SK-N-MC (cell line): Measurements from ENCODE around the gene CFAP61.

Source experiments
- DNase-seq: peaks from one replicate; pipeline ENCODE4 v3.0.0-alpha.2; 2011; ENCODE audit warnings: low read depth, low spot score
- H3K27ac ChIP-seq: fragments of 200-600 bp; sonication (generic); 2 replicates; pipeline ENCODE4 v1.5.1; 2016; ENCODE audit warnings: mixed run types
- H3K36me3 ChIP-seq: fragments of 200-600 bp; sonication (generic); 2 replicates; pipeline ENCODE4 v1.6.1; 2017; ENCODE audit warnings: antibody characterized with exemption, low read length, mixed read lengths; ENCODE audit not compliant: insufficient read depth
- H3K4me3 ChIP-seq: fragments of 200-600 bp; sonication (generic); 2 replicates; pipeline ENCODE4 v1.5.1; 2016
- H3K9ac ChIP-seq: fragments of 200-600 bp; sonication (generic); 2 replicates; pipeline ENCODE4 v1.8.0; 2017; ENCODE audit warnings: mixed run types, mixed read lengths; ENCODE audit not compliant: insufficient read length
- H3K9me3 ChIP-seq: fragments of 200-600 bp; sonication (generic); 2 replicates; pipeline ENCODE4 v1.6.1; 2017; ENCODE audit warnings: low read depth, mild to moderate bottlenecking, antibody characterized with exemption, low read length, moderate library complexity, mixed read lengths
- EZH2 ChIP-seq: fragments of 200-600 bp; sonication (generic); IDR thresholded peaks from one replicate; pipeline ENCODE4 v1.6.1; 2017; ENCODE audit warnings: antibody characterized with exemption
- FOXP2 ChIP-seq: optimal IDR thresholded peaks from 2 replicates; pipeline ENCODE3; 2011; ENCODE audit warnings: mild to moderate bottlenecking, moderate library complexity; ENCODE audit not compliant: insufficient read depth; ENCODE audit errors: extremely low read length, control extremely low read depth
- POLR2AphosphoS5 ChIP-seq: IDR thresholded peaks from 2 replicates; pipeline ENCODE4 v1.6.1; 2012; ENCODE audit warnings: mild to moderate bottlenecking, low read depth, low read length, borderline replicate concordance

Gene CFAP61

GRCh38 chr20:20366551-20366875 lies 314.2 kb downstream of the CFAP61 start:
- Histone ChIP-seq H3K27ac (no peak overlapping the region), H3K36me3 (no peaks in the 10 kb centered on the region), H3K9me3 (no peaks in the 10 kb centered on the region), H3K4me3 (no peak overlapping the region), H3K9ac (no peak overlapping the region)
- TF ChIP-seq POLR2AphosphoS5 (no peak), FOXP2 (no peak), EZH2 (no peak)
- DNase-seq = no peak

DNA sequence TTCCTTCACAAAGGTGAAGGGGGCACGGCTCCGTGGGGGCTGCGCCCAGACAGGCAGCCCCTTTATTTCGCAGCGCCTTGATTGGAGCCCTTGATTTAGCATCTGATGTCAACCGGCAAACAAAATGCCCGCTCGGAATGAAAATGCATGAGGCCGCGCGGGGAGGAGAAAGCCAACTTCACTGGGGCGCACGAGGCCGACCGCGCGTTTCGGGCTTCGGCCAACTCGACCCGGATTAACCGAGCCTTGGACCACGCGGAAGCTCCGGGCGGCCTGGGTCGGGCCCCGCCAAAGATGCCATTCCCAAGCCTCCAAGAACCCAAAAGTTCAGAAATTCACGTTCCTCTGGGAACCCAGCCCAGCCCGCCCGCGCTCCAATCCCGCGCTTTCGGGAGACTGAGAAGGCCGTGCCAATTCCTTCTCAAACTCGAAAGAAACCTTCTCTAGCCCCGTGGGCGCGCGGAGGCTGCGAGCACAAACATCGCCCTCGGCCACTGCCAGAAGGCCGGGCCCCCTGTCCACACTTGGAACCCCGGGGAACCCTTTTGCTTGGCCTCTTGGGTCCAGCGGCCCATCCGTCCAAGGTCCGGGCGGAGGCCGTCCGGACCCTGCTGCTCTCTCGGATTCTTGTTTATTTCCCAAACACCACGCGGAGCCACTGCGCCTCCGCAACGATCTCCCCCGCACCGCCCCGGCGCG lies 314.7 kb downstream of the CFAP61 start:
- TF ChIP-seq POLR2AphosphoS5 (no peak), FOXP2 (no peak), EZH2 (no peak)
- Histone ChIP-seq H3K9me3 (no peaks in the 10 kb centered on the region), H3K4me3 (peak overlapping the region; percentile 81), H3K36me3 (no peaks in the 10 kb centered on the region), H3K9ac (no peak overlapping the region), H3K27ac (no peak overlapping the region)
- DNase-seq = no peak

DNA sequence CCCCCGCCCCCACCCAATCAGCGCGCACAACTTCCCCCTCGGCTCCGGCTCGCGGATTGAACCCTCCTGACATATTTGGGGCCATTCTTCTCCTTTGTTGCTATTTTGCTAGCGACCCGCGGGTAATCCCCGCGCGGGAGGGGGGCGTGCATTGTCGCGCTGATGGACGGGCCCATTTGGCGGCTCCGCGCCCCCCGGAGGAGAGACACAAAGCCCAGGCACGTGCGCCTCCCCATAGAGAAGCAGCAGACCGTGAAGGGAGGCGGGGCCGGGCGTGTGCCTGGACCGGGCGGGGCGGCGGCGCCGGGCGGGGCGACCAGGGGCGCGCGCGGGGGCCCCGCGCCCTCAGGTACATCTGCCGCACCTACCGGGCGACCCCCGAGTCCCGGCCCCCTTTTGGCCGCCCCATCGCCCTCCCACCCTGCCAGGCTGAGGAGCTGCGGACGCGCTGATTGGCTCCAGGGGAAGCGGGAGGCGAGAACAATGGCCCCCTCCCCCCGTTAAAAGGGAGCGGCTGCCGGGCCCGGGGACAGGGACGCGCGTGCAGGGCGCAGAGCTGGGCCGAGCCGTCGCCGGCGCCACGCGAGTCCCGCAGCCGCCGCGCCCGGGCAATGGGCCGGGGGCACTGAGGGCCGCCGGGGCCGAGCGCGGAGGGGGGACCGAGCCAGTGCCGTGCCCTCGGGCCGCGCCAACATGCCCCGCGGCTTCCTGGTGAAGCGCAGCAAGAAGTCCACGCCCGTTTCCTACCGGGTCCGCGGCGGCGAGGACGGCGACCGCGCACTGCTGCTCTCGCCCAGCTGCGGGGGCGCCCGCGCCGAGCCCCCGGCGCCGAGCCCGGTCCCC lies 315.5 kb downstream of the CFAP61 start, which contains the start of gene INSM1:
INSM1 (plus strand) TSS at position 530 of the 843 bp plus-strand sequence; CDS start at position 694, 164 bp downstream.
- Histone ChIP-seq H3K36me3 (no peaks in the 10 kb centered on the region), H3K4me3 (peak within 1 kb of the TSS; percentile 81), H3K9me3 (no peaks in the 10 kb centered on the region), H3K9ac (no peak within 1 kb of the TSS), H3K27ac (no peak within 1 kb of the TSS)
- no peak for DNase-seq
- TF ChIP-seq FOXP2 = no peak

GRCh38 chr20:20368418-20369249 lies 316.3 kb downstream of the CFAP61 start:
- no peak overlapping the region for H3K9ac ChIP-seq
- TF ChIP-seq FOXP2 = no peak
- H3K4me3 ChIP-seq = peak overlapping the region; percentile 81
- H3K9me3 ChIP-seq = no peaks in the 10 kb centered on the region
- H3K27ac ChIP-seq = no peak overlapping the region
- DNase-seq = no peak
- H3K36me3 ChIP-seq = no peaks in the 10 kb centered on the region

DNA sequence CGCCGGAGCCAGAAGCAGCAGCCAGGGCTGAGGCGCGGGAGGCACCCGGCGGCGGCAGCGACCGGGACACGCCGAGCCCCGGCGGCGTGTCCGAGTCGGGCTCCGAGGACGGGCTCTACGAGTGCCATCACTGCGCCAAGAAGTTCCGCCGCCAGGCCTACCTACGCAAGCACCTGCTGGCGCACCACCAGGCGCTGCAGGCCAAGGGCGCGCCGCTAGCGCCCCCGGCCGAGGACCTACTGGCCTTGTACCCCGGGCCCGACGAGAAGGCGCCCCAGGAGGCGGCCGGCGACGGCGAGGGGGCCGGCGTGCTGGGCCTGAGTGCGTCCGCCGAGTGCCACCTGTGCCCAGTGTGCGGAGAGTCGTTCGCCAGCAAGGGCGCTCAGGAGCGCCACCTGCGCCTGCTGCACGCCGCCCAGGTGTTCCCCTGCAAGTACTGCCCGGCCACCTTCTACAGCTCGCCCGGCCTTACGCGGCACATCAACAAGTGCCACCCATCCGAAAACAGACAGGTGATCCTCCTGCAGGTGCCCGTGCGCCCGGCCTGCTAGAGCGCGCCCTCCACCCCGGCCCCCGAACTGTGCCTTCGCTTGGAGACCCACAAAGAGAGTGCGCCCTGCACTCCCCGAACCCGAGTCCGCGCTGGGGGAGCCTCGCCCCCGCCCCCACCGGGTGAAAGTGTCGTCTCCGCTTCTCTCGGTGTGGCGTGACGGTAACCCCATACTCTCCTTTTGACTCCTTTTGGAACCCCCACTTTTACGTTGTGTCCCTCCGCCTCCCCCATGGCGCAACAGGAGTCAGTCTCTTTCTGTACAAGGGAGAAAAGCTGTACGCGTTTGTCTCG lies 317.1 kb downstream of the CFAP61 start:
- no peaks in the 10 kb centered on the region for H3K9me3 ChIP-seq
- H3K9ac ChIP-seq = no peak overlapping the region
- no peaks in the 10 kb centered on the region for H3K36me3 ChIP-seq
- no peak for DNase-seq
- TF ChIP-seq EZH2 (no peak), FOXP2 (no peak), POLR2AphosphoS5 (no peak)
- H3K27ac ChIP-seq = no peak overlapping the region
- peak overlapping the region; percentile 81 for H3K4me3 ChIP-seq

- H3K36me3 ChIP-seq = no peaks in the 10 kb centered on the region
- no peak overlapping the region for H3K9ac ChIP-seq
- peak overlapping the region; percentile 81 for H3K4me3 ChIP-seq
- TF ChIP-seq FOXP2 (no peak), POLR2AphosphoS5 (no peak), EZH2 (no peak)
- no peak overlapping the region for H3K27ac ChIP-seq
- no peaks in the 10 kb centered on the region for H3K9me3 ChIP-seq
- no peak for DNase-seq
Observed at GRCh38 chr20:20370094-20370575, 317.8 kb downstream of the CFAP61 start.

DNA sequence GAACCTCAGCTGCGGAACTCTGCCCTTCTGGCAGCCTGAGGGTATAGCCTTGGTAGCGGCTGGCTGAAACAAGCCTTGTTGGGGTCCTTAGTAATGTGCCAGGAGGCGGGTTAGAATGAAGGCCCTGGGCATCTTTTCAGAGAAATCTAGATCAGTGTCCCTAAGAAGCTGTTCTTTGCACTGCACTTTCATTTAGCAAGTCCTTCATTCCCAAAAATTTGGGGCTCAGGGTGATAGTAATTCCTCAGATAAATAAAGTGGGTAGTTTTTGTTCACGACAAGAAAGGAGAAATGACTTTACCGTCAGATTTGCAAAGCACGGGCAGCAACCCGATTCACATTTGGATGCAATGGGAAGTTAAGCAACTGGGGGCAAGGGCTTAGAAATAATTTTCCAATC lies 318.8 kb downstream of the CFAP61 start:
- H3K27ac ChIP-seq = no peak overlapping the region
- no peaks in the 10 kb centered on the region for H3K36me3 ChIP-seq
- DNase-seq = no peak
- no peak overlapping the region for H3K9ac ChIP-seq
- H3K4me3 ChIP-seq = no peak overlapping the region
- H3K9me3 ChIP-seq = no peaks in the 10 kb centered on the region
- TF ChIP-seq EZH2 (no peak), POLR2AphosphoS5 (no peak), FOXP2 (no peak)

- Histone ChIP-seq H3K9me3 (no peaks in the 10 kb centered on the region), H3K9ac (no peak overlapping the region), H3K36me3 (no peaks in the 10 kb centered on the region), H3K27ac (no peak overlapping the region), H3K4me3 (no peak overlapping the region)
- TF ChIP-seq EZH2 = no peak
- TF ChIP-seq POLR2AphosphoS5 = no peak
- no peak for TF ChIP-seq FOXP2
- no peak for DNase-seq
Observed at GRCh38 chr20:20371681-20372080, 319.3 kb downstream of the CFAP61 start.
